ENCODE results near the gene RFLNA.
A peak's percentile ranks its signal among the peaks of the same experiment; 100 is the strongest.
"Not testable (repeated sequence)": the region's sequence is repeated elsewhere in the genome, so short reads cannot be mapped to it uniquely, and the experiment has no call there.

RFLNA gene

GRCh38 chr12:124283326-124283725, 11.6 kb upstream of the RFLNA start:
- no peak for DNase-seq (ENCODE audit: low spot score)

DNA sequence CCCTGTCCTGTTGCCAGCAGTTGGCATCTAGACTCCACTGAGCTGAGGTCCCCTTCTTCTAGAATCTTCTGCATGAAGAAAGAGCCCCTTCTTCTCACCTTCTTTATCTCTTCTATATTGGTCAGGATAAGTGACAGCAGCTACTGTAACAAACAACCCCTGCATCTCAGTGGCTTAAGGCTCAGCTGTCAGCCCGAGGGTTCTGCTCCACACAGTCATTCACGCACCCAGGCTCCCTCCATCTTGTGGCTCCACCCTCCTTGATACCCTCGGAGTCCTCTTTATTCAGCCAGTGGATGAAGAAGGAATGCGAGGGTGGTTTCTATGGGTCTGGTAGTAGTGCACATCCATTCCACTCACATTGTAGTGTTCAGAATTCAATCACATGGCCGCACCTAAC, 10.5 kb upstream of the RFLNA start:
- DNase-seq (ENCODE audit: low spot score) = no peak

GRCh38 chr12:124286414-124286813, 8.5 kb upstream of the RFLNA start:
- no peak for DNase-seq (ENCODE audit: low spot score)

GRCh38 chr12:124286971-124287370, 7.9 kb upstream of the RFLNA start:
- no peak for DNase-seq (ENCODE audit: low spot score)

DNA sequence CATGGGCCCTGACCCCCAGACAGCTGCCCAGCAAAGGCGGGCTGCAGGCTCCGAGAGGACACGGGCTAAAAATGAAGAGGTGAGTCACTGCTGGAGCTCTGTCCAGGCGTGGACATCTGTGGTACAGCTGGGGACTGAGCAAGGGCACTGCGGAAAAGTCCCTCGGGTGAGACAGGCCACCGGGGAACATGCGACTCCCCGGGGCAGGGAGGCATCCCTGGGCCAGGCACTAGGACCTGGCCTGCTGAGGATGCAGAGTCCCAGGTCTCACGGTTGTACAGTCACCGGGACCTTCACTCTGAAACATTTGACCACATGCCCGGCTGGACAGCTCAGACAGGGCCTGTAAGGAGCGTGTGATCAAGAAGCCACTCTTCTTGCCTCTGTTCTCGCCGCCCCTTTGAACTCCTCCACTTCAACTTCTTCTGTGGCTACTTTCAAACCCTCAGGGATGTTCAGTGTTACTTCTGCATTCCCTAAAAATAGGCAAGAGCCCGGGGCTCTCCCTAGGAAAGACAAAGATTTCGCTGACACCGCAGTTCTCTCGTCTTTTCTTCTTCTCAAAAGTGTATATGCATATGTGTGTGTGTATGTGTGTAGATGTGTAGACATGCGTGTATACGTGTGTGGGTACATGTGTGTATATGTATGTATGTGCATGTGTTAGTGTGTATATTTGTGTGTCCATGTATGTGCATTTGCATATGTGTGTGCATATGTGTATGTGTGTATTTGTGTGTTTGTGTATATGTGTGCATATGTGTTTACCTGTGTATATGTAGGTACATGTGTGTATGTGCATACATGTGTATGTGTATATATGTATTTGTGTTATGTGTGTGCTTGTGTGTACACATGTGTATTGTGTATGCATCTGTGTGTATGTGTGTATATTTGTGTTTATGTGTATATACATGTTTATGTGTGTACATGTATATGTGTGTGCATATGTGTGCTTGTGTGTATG, 5.0 kb upstream of the RFLNA start:
- DNase-seq (ENCODE audit: low spot score) = no peak

DNA sequence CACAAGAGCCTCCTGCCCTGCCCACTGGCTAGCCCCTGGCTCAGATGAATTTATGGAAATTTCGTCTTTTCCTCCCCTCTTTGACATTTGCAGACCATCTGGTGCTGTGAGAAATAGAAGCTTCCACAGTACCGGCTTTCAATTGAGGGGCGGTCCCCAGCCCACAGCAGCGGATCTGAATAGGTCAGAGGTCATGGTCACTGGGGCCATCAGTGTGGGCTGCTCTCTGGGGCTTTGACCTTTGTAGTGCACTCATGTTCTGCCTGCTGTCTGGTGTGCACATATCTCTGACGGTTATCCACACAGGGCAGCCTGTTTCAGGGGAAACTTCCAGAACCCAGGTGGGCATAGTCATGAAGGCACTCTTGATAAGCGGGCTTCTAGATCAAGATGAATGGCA, 2.5 kb upstream of the RFLNA start:
- no peak for DNase-seq (ENCODE audit: low spot score)

DNA sequence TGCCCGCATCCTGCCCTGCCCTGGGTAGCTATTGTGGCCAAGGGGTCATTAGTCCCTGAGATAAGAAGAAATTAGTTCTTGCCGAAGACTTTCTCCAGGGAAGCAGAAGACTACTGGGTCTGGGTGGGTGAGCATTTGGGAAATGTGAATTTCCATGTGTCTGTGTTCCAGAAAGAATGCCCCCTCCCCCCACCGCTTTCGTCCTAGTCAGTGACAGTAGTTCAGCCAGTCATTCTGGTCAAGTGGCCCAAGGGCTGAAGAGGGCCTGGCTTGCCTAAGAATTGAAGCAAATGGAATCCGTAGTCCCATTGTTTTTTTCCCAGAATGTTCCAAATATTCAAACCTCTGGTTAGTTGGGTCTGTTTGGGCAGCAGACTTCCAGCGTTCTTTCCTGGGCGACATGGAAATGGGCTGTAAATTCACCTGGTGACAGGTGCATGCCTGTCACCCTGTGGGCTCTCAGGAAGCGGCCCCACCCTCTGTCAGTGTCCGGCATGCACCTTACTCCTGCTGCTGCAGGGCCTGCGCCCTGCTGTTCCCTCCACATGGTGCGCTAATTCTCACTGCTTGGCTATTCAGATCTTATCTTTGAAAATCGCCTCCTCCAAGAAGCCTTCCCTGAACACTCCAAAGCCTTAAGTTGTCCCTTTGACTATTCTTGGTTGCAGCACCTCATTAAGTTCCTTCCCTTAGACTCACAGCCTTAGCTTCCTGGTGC, 1.4 kb upstream of the RFLNA start:
- no peak for DNase-seq (ENCODE audit: low spot score)

DNA sequence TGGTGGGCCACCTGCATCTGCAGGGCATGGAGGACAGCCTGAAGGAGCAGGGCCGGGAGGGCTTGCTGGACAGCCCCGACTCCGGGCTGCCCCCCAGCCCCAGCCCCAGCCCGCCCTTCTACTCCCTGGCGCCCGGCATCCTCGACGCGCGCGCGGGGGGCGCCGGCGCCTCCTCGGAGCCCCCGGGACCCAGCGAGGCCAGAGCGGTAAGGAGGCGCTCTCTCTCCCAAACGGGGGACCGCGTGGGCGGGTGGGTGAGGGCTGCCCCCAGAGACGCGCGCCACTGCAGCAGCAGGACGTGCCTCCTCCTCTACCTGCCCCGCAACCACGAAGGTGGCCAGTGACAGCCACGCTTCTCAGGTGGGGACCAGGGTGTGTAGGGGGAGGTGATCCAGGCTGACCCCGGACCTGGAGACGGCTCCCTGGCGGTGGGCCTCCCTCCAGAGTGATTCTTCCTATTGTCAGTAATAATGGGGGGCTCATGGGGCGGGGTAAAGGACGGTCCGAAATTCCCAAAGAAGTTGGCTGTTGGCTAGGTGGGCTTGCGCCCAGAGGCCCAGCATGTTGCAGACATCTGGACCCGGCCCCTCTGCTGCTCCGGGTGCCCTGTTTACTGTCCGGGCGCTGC, 652 bp downstream of the RFLNA start:
- no peak for DNase-seq (ENCODE audit: low spot score)

GRCh38 chr12:124296295-124296915, 1.5 kb downstream of the RFLNA start:
- no peak for DNase-seq (ENCODE audit: low spot score)

GRCh38 chr12:124296916-124297351, 2.0 kb downstream of the RFLNA start:
- peak; percentile 62 for DNase-seq (ENCODE audit: low spot score)

GRCh38 chr12:124297389-124297788, 2.5 kb downstream of the RFLNA start:
- DNase-seq (ENCODE audit: low spot score) = no peak

DNA sequence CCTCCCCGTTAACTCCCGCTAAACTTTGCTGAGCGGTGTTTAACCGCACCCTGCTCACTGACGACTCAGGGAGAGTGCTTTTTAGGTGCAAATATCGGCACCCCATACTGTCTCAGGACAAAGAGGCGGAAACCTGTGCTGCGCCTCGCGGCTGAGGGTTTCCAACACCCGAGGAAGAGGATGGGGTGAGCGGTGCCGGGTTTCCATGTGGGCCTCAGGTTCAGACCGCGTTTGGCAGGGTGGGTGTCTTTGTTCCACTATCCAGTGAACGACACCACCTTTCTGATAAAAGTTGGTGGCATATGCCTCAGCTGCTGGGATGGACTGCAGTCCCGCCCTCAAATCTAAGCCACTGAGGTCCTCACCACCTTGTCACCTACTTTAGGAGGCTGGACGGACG, 3.0 kb downstream of the RFLNA start:
- DNase-seq (ENCODE audit: low spot score) = no peak

- DNase-seq (ENCODE audit: low spot score) = no peak
These were observed 4.0 kb downstream of the RFLNA start for GRCh38 chr12:124298685-124299410.

GRCh38 chr12:124299628-124300388, 4.9 kb downstream of the RFLNA start:
- DNase-seq (ENCODE audit: low spot score) = no peak

- DNase-seq (ENCODE audit: low spot score) = not testable (repeated sequence)
These were observed 5.8 kb downstream of the RFLNA start for GRCh38 chr12:124300657-124301056.

- DNase-seq (ENCODE audit: low spot score) = no peak
These were observed 6.3 kb downstream of the RFLNA start for GRCh38 chr12:124301084-124301654.

DNA sequence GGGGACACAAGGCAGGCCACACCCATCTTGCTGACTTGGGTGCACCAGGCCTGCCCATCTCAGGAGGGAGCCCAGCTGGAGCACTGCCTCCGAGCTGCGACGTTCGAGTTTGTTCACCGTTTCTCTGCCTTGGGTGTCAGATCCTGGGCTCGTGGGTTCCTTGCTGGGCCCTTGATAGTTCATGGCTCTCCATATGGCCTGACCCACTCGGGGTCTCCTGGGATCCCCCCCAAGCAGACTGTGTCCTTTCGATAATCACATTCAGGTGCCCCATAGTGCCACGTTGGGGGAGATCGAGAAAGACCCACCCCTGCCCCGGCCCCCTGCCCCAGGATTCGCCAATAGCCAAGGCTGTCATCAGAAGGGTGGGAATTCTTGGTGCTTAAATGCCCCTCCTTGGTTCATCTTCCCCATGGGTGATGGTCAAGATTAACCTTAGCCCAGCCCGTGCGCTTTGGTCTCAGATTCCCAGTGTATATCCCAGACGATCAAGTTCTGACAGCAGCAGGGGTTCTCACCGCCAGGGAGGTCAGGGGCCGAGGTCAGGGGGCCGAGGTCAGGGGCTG, 7.4 kb downstream of the RFLNA start:
- no peak for DNase-seq (ENCODE audit: low spot score)

GRCh38 chr12:124302807-124303578, 8.1 kb downstream of the RFLNA start:
- DNase-seq (ENCODE audit: low spot score) = no peak

DNA sequence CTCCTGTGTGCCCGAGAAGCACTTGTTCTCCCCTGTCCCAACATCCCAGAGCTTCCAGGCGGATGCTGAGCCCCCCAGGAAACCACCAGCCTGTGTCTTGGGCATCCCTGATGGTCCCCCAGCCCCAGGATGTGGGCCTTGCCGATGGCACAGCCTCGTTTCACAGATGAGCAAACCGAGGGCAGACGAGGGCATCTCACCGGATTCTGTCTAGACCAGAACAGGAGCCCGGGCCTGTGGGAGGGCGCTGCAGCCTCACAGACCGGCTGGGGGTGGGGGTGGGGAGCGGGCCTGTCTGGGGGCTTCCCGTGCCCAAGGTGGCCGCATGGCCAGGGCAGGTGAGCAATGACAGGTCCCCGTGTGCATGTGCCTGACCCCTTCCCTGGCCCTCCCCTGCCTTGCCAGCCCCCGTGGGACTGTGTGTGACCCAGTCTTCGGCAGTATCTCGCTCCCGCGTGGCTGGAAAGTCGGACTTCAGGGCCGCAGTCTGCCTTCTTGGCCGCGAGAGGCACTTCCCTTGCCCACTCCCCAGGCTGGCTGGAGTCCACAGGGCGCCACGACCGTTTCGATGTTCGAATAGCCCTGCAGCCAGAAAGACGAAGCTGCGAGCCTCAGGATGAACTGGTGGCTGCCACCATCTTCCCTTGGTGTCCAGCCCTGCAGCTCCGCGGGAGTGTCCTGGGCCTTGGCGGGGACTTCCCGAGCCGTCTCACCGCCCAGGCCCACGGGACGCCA, 8.9 kb downstream of the RFLNA start:
- no peak for DNase-seq (ENCODE audit: low spot score)
